ENCODE data around the gene STT3B. TPM values are rescaled to one million over a fixed set of nuclear protein-coding genes. Genes with fewer than 3 reads are reported as not detected.

STT3B gene
- total RNA-seq, 2 donors from 2014 or later = 44.5 to 65.1 TPM

DNA sequence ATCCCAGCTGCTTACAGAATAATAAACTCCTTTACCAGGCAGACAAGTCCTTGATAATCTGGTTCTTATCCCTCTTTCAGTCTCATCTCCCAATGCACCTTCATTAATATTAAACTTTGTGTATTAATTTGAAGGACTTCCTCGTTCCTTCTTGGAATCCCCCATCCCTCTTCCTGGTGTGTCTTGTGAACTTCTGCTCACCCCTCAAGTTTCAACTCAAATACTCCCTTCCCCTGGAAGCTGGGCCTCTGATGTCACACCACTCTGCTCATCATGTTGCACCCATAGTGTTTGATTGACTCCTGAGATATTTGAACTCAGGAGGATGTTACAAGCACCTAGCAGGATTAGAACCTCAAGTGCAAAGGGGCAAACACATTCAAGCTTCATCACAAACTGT is 3.3 kb upstream of the STT3B start:
- ATAC-seq = no peak
- no peaks in the 10 kb centered on the region for H3K36me3 ChIP-seq (replicated peaks in 1 of 2; ENCODE audit: insufficient read depth in 1 of 2, low read depth in 2 of 2)
- H3K27me3 ChIP-seq = no peaks in the 10 kb centered on the region
- DNase-seq = no peak
- no peak overlapping the region for H3K27ac ChIP-seq
- peaks cover 11% of the 10 kb centered on the region for H3K4me1 ChIP-seq
- TF ChIP-seq POLR2A (IDR thresholded peaks at IDR 0.05) (no peak), CTCF (IDR thresholded peaks at IDR 0.05) (no peak)
- intact Hi-C loops (cut with DNase I) = no loop called here
- no peak overlapping the region for H3K4me3 ChIP-seq
- 0 to 12% methylated on average over 1 of the region's 1 CpG for WGBS, 2 donors
- no peaks in the 10 kb centered on the region for H3K9me3 ChIP-seq

GRCh38 chr3:31530039-31530959 is 2.4 kb upstream of the STT3B start:
- no peaks in the 10 kb centered on the region for H3K27me3 ChIP-seq
- ATAC-seq = no peak
- TF ChIP-seq CTCF (IDR thresholded peaks at IDR 0.05) = no peak
- TF ChIP-seq POLR2A (IDR thresholded peaks at IDR 0.05) = no peak
- H3K27ac ChIP-seq = no peak overlapping the region
- no peaks in the 10 kb centered on the region for H3K36me3 ChIP-seq (replicated peaks in 1 of 2; ENCODE audit: insufficient read depth in 1 of 2, low read depth in 2 of 2)
- H3K4me3 ChIP-seq = no peak overlapping the region
- H3K4me1 ChIP-seq = peaks cover 17% of the 10 kb centered on the region
- DNase-seq = no peak
- H3K9me3 ChIP-seq = no peaks in the 10 kb centered on the region
- 86 to 88% methylated on average over 11 of the region's 11 CpGs for WGBS, 2 donors
- intact Hi-C loops (cut with DNase I) = no loop called here

- Histone ChIP-seq H3K4me1 (peaks cover 24% of the 10 kb centered on the region), H3K36me3 (replicated peaks in 1 of 2; ENCODE audit: insufficient read depth in 1 of 2, low read depth in 2 of 2) (no peaks in the 10 kb centered on the region), H3K27ac (peak overlapping the region in 3 of 4 donors; percentile 90 to 99 (median 93)), H3K27me3 (no peaks in the 10 kb centered on the region), H3K4me3 (peak overlapping the region in 1 of 2 donors; percentile 59), H3K9me3 (no peaks in the 10 kb centered on the region)
- WGBS, 2 donors = 7 to 13% methylated on average over 4 of the region's 4 CpGs
- DNase-seq (no peak), ATAC-seq (no peak)
- intact Hi-C loops (cut with DNase I) = no loop called here
- TF ChIP-seq POLR2A (IDR thresholded peaks at IDR 0.05) (no peak), CTCF (IDR thresholded peaks at IDR 0.05) (no peak)
These were observed 1.8 kb upstream of the STT3B start for GRCh38 chr3:31530960-31531335.

DNA sequence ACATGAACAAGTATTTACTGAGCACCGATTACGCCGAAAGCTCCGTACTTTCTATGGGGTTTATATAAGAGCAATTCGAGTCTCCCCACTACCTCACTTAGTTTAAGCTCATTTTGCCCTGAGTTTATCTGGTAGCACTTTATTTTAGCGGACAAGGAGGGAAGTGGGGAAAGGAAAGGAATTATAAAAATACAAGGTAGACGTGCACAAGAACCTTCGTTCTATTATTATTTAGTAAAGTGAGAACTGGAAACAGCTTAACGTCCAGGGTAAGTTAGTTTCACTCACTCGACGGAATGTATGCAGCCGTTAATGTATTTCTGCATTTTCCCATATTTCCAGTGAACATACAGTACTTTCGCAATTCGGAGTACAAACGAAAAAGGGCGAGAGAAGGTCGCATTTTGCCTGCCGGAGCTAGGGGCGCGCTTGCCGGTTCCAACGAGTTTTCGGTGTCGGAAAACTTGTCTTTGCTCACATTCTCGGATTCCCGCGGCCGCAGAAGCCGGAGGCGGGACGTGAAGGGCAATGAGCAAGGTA is 1.2 kb upstream of the STT3B start:
- no peak for DNase-seq
- intact Hi-C loops (cut with DNase I) = no loop called here
- Histone ChIP-seq H3K9me3 (no peaks in the 10 kb centered on the region), H3K27ac (peak overlapping the region; percentile 90 to 99 (median 96)), H3K4me3 (peak overlapping the region; percentile 49 to 59), H3K36me3 (replicated peaks in 1 of 2; ENCODE audit: insufficient read depth in 1 of 2, low read depth in 2 of 2) (no peaks in the 10 kb centered on the region), H3K27me3 (no peaks in the 10 kb centered on the region), H3K4me1 (peaks cover 30% of the 10 kb centered on the region)
- no peak for ATAC-seq
- 0 to 1% methylated on average over 19 to 31 of the region's 31 CpGs for WGBS, 2 donors
- TF ChIP-seq POLR2A (IDR thresholded peaks at IDR 0.05) (no peak), CTCF (IDR thresholded peaks at IDR 0.05) (peak in 3 of 7 experiments; percentile 11 to 46 (median 27))

Data from body of pancreas (tissue), 4 donors.